HG02763 (cell line): ENCODE data around the gene UBIAD1.
"Not testable (repeated sequence)": the region's sequence is repeated elsewhere in the genome, so short reads cannot be mapped to it uniquely, and the experiment has no call there.

ENCODE experiments used
- ATAC-seq: cut with Tn5 transposase; IDR thresholded peaks from one replicate; pipeline ENCODE4 v1.9.1; 2021; ENCODE audit warnings: mild to moderate bottlenecking, moderate library complexity; ENCODE audit not compliant: unreplicated experiment

Gene UBIAD1, protein sequence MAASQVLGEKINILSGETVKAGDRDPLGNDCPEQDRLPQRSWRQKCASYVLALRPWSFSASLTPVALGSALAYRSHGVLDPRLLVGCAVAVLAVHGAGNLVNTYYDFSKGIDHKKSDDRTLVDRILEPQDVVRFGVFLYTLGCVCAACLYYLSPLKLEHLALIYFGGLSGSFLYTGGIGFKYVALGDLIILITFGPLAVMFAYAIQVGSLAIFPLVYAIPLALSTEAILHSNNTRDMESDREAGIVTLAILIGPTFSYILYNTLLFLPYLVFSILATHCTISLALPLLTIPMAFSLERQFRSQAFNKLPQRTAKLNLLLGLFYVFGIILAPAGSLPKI

DNA sequence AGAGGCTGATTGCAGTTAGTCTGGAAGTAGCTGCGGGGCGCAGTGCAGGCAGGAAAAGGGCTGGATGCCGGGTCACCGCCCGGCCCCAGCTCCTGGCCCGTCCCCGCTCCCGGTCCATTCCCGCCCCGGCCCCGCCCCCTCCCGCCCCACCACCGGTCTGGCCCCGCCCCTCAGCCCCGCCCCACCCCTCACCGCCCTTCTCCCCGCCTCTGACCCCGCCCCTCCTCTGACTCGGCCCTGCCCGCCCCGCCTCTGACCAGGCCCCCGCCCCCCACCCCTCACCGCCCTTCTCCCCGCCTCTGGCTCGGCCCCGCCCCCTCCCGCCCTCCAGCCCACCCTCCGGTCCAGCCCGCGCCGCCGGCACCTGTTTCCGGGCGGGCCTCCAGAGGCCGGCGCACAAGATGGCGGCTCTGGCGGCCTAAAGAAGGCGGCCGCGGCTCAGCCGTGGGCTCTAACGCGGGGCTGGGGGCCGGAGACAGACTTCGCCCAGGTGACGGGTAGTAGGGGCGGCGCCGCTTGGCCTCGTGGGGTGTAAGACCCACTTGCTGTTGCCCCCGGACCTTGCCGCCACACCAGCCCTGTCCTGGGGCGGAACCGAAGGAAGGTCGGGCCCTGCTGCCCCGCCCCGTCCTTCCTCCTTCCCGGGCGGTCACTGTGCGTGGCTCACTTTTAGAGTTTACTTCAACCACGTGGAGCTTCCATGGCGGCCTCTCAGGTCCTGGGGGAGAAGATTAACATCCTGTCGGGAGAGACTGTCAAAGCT, at the start of gene UBIAD1:
UBIAD1 (plus strand) TSS at position 367 of the 763 bp plus-strand sequence; CDS start at position 701, 334 bp downstream.
- ATAC-seq, result peak; percentile 82

DNA sequence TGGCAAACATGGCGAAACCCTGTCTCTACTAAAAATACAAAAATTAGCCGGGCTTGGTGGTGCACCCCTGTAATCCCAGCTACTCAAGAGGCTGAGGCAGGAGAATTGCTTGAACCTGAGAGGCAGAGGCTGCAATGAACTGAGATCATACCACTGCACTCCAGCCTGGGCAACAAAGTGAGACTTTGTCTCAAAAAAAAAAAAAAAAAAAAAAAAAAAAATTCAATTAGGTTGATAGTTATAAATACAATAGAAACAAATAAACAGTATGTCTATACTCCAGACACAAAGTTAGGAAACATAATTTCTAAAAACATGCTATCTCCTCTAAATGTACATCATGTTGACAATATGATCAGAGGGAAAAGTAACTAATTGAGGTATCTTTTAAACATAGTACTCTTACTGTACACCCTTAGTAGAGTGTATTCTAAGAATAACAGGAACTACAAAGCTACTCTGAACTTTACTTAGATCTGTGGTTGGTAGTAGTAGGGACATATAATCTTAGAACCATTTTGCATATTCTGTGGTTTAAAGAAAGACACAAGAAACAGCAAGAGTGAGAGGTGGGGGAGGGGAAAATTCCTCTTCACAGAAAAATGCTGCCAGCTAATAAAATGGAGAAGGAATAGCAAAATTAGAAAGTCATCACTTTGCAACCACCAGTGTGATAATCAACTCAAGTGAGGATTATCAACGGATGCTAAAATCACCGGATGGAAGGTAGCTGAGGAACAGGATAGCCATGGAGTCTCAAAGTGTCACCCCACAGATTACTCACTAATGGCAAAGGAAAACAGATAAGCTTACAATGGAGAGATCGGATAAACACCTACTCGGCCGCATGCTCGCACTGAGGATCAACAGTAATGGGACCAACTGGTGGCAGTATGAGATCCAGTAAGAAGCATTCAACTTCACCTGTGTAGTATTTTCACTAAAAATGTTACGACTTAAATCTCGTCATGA, 45.6 kb upstream of the UBIAD1 start:
- peak; percentile 63 for ATAC-seq

DNA sequence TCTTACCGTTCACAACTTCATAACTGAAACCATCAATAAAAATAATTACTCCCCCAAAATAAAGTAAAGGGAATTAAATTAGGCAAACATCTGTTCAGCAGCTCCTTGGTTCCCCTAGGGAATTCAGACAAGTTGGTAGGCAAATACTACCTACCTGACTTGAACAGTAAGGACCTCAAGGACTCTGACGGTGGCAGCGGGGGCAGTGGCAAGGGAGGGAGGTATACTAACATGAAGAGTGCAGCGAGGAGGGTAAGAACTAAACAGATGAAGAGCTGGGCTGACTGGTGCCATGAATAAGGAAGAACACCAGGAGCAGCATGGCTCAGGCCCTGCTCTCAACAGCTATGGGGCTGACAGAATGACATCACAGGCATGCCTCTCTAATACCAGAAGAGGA, 43.8 kb upstream of the UBIAD1 start:
- no peak for ATAC-seq

DNA sequence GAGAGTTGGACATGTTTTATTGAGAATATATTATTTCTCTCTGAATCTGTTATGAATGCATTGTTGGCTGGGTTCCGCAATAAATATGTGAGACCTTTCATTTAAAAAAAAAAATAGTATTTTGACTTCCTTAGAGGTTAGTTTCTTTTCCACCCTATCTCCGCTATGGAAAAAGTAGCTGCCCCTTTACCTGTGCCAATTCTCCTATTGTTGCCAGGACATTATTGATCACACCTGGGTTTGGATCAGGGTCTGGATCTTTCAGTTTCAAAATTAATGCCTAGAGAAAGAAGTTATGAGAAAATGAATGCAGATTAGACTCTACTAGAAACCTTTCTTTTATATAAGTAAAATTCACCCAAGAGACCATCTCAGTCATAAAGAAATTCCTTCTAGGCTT, 39.8 kb upstream of the UBIAD1 start:
- ATAC-seq, result no peak

DNA sequence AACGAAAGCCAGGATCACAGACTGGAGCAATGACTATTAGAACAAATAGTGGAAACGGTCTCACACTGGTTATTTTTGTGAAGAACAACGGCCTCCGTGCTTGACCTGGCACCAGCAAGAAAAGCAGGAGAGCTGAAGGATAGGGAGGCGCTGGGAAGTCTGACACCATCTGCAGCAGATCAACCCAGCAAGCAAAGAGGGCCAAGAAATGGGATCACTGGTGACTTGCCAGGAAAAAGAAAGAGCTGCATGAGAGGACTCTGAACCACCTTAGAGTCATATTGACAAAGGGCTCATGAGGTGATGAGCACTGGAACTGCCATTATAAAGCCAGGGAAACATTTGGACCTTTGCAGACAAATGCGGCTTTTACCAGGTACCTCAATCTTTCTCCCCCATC, 35.6 kb upstream of the UBIAD1 start:
- ATAC-seq, result no peak

DNA sequence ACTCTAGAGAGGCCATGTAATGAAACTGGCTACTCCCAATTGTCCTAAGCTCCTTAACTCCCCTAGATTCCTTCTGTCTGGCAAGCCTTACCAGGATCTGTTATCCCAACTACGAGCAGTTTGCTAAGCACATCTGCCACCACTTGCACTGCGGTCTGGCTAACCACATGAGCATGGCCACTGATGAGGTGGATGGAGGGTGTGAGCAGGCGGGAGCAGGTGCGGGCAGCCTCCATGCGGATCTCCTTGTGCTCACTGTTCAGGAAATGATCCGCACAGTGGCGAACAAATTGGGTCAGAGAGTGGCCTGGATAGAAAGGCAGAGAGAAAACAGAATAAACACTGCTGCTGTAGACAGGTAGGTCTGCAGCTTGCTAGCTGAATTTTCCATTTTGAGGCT, 34.7 kb upstream of the UBIAD1 start:
- ATAC-seq, result no peak

DNA sequence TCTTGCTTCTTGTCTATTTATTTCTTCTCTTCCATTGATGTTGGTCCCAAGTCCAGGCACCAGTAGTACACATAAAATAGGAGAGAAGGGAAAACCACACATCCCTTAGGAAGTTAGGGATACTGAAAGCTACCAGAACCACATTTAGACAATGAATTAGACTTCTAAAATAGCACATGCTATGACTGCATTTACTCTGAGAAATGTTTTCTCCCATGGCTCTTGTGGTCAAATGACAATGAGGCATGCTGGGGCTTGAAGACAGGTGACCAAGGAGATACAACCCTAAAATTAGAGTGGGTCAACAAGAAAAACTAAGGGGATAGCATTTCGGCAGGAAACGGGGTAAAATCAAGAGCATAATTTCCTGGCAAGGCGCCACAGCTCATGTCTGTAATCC, 27.8 kb upstream of the UBIAD1 start:
- ATAC-seq, result no peak

DNA sequence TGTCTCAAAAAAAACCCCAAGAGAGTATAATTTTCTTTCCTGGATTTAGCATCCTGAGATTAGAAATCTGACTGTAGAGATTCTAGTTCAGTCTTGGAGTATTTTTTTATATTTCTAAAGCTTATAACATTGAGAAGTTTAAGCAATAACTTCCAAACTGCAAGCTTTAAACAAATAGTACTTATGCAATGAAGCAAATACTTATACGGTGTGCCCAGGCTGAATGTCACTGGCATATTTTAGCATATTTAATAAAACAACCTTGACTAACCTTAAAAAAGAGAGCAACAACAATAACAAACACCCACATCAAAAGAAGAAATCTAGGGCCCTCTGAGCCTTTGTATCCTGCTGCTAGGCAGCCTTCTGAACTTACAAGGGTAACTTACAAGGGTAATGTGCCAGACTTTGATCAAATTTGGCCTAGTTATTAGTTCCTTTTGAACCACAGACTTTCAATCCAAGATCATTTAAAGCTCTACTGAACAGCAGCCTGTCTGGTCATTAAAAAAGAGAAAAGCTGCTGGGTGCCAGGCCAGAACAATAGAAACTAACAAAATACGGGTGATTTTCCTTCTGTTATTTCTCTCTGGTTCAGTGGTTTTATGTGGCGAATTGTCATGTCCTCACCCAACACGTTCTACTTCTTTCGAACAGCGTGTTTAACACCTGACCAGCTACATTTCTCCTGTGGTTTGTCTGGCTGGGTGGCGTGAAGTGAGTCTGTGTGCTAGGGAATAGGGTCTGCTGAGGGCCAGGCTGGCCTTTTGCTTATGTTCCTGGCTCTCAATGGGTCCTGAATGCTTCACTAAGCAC, 26.9 kb upstream of the UBIAD1 start:
- ATAC-seq, result no peak

DNA sequence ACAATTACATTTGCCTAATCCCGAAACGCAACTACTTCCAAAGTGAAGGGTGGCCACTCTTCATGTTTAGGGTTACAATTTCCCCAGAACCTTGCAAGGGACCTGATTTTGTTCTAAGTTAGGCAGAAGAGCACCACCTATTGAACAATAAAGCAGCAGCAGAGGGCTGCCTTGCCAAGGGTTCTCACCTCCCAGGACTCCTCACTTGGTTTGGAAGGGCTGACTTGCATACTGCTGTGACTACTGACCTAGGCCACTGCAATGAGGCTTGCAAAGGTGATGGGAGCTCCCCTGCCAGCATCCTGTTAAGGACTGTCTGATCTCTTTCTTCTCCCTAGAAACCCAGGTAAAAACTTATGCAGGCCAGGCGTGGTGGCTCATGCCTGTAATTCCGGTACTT, 24.8 kb upstream of the UBIAD1 start:
- ATAC-seq, result no peak

DNA sequence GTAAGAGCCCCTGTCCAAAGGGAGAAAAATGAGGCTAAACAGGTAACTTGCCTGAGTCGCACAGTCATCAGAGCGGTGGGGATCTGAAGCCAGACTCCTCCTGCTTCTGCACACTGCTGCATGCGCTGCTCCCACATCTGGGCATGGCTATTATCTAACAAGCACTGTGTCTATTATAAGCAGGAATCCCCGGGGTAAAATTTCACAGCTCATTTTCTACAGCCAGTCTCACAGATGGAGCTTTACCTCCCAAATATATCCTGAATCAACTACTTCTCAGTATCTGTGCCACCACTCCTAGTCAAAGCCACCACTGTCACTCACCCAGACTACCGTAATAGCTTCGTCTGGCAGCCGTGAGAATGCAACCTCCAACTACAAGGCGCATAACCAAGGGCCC, 20.5 kb upstream of the UBIAD1 start:
- ATAC-seq, result no peak

DNA sequence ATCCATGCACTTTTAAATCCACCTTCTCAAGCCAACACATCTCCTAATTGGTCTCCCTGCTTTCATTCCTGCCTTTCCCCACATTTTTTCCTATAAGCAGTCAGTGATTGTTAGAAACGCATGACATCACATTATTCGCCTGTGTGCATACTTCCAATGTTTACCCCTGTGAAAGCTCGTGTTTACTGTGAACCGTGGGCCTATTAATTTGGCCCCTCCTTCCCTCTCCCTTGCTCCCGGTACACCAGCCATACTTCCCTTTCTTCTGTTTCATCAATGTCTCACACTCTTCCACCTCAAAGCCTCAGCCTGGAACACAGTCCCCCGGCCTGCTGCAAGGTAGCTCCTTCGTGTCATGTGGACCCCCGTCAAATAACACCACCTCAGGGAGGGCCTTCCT, 19.8 kb upstream of the UBIAD1 start:
- ATAC-seq, result no peak

DNA sequence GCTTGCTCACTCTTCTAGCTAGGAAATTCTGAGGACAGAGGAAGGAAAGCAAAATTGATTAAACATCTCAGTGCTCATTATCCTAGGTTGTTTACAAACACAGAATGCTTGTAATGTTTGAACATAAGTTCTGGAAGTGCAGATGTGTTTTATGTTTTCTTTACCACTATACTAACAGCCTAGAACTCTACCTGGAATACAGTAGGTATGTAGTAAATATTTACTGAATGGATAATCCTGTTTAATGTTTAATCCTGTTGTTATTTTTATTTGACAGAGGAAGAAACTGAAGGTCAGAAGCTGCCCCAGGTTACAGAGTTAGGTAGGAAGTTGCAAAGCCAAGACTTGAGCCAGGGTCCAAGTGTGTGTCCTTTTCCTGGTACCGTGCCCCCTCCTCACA, 16.7 kb upstream of the UBIAD1 start:
- ATAC-seq, result no peak

DNA sequence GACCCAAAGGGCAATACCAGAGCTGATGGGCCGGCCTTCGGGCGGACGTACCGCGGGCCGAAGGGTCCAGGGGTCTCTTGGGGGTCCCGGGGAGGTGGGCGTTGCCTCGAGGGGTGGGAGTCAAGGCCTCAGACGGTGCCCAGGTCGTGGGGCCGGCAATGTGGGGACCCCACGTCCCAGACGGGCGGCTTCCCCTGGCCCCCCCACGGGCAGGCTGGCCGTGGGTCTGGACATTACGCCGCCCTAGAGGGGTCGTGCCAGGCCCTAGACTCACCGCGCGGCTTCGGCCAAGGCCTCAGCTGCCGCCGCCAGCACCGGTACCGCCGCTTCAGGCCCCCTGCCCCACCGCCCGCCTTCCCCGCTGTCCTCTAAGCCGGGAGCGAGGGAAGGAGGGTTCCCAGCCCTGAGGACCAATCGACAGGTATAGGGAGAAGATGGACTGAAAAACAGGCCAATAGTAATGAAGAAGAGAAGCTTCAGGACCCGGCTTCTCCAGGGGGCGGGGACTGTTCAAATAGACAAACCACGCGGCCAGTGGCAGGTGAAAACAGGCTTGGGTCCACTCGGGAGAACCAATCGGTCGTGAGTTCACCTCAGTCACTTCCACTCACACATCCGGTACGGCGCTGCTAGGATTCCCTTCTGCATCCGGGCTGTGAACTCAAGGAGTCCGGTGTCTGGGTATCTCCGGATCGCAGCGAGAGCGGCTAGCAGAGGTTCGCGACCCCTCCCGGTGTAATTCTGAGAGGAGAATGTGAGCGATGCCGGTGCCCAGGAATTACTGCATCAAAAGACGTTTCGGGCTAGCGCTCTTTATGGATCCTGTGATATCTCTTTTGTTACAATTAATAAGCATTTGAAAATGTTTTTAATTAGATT, 10.6 kb upstream of the UBIAD1 start, which contains the start of gene MTOR:
MTOR (minus strand) TSS at position 381 of the 879 bp plus-strand sequence. CDS start 3,142 bp downstream, outside the sequence.
- peak; percentile 97 for ATAC-seq

DNA sequence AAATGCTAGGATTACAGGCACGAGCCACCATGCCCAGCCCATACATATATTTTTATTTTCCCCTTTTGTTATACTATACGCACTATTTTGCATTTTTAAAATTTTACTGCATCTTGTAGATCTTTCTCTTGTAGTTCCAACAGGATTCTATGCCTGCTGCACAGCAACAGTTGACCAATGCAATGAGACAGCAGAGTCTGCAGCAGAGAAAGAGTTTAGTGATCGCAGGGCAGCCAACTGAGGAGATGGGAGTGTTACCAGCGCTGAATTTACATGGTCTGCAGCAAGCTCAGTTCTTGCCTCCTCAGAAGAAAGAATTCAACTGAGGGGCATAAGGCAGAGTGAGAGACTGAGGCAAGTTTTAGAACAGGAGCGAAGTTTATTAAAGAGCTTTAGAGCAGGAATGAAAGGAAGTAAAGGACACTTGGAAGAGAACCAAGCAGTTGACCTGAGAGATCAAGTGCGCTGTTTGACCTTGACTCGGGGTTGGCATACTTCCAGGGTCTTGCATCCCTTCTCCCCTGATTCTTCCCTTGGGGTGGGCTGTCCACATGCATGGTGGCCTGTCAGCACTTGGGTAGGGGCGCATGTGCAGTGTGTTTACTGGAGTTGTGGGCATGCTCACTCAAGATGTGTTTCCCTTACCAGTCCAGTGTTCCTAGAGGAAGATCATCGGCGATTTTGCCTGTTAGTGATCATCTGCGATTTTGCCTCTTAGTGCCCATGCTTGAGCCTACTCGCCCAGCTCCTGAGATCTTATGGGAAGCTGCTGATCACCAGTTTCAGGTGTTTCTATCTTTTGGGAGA, 6.5 kb upstream of the UBIAD1 start:
- no peak for ATAC-seq

DNA sequence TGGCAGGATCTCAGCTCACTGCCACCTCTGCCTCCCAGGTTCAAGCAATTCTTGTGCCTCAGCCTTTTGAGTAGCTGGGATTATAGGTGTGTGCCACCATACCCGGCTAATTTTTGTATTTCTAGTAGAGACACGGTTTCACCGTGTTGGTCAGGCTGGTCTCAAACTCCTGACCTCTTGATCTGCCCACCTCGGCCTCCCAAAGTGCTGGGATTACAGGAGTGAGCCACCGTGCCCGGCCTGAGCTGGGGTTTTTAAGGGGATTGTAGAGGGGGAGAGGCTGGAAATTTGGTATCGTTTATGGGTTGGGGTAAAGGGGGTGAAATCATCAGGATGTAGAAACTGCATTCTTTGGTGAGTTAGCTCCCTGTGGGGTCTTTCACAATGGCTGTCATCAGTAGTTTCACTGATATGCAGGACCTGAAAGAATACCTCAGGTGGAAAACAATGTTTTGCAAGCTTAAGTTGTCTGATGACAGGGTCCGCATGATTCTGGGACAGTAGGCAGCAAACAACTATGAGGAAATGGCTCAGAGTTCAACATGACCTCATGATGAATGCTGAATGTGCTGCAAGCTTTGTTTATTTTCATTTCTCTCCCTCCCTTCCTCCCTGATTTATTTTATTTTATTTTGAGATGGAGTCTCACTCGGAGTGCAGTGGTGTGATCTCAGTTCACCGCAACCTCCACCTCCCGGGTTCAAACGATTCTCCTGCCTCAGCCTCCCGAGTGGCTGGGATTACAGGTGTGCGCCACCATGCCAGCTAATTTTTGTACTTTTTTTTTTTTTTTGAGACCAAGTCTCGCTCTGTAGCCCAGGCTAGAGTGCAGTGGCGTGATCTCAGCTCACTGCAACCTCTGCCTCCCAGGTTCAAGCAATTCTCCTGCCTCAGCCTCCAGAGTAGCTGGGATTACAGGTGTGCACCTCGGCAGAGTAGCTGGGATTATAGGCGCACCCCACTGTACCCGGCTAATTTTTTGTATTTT, 5.4 kb upstream of the UBIAD1 start:
- ATAC-seq, result not testable (repeated sequence)

DNA sequence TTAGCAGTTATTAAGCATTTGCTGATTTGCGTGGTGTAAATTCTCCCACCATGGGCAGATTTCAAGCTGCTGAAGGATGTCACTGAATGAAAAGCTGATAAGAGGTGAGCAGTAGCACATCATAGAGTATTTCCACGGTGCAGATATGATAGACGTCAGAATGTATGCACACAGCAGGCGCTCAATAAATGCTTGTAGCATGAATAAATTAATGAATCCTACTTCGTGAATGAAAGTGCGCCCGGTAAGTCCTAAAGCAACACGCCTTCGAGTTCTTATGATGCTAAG, 510 bp upstream of the UBIAD1 start:
- ATAC-seq, result no peak

DNA sequence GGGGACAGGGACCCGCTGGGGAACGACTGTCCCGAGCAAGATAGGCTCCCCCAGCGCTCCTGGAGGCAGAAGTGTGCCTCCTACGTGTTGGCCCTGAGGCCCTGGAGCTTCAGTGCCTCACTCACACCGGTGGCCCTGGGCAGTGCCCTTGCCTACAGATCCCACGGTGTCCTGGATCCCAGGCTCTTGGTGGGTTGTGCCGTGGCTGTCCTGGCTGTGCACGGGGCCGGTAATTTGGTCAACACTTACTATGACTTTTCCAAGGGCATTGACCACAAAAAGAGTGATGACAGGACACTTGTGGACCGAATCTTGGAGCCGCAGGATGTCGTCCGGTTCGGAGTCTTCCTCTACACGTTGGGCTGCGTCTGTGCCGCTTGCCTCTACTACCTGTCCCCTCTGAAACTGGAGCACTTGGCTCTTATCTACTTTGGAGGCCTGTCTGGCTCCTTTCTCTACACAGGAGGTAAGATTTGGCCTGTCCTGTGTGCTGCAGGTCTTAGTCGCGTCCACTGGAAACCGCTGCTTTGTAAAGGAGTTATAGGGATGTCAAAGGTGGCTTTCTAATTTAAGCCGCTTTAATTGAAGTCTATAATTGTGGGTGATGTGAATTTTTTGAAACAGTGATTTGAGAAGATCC, 717 bp downstream of the UBIAD1 start:
- ATAC-seq, result no peak
